ENCODE results near the gene PHLDA2. TPM values are rescaled to one million over a fixed set of nuclear protein-coding genes. Genes with fewer than 3 reads are reported as not detected.

Gene PHLDA2
- total RNA-seq, 1 donor from 2014 or later = 15.5 TPM

DNA sequence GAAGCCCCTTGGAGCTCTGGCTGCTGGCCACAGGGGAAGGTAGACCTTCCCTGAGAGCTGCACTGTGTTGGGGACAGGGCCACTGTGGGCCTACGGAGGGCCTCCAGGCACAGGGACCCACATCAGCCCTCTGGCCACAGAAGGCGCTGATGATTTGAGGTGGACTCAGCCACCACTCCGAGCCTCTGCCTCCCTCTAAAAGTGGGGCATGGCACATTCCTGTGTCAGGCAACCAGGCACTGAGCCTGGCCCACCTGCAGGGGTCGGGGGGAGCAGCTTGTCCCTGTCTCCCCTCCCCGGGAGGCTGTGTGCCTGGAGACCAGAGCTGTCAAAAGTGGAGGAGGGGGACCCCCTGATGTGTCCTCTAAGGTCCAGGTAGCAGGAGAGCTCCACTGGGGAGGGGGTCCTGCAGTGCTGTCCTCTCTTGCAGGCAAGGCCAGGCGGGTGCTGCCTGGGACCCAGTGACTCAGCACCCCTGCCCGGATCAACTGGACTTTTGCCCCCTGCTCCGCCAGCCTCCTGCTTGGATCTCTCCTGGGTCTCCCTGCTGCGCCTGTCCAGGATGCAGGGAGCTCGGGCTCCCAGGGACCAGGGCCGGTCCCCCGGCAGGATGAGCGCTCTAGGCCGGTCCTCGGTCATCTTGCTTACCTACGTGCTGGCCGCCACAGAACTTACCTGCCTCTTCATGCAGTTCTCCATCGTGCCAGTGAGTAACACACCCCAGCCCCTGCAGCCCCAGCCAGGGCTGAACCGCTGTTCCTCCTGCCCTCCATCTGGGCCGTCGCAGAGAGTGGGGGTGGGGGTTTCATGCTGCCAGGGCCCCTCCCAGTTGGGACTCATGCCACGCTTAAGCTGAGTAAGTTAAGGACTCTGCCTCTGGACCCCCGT is 26.2 kb downstream of the PHLDA2 start:
- intact Hi-C loops (cut with DNase I) = no loop called here
- Histone ChIP-seq H3K9me3 (no peaks in the 10 kb centered on the region), H3K4me3 (peak overlapping the region; percentile 66), H3K27me3 (no peaks in the 10 kb centered on the region), H3K36me3 (no peaks in the 10 kb centered on the region), H3K4me1 (peaks cover 41% of the 10 kb centered on the region), H3K27ac (peak overlapping the region; percentile 84)
- no peak for ATAC-seq
- DNase-seq = no peak
- TF ChIP-seq, protein P1, sequence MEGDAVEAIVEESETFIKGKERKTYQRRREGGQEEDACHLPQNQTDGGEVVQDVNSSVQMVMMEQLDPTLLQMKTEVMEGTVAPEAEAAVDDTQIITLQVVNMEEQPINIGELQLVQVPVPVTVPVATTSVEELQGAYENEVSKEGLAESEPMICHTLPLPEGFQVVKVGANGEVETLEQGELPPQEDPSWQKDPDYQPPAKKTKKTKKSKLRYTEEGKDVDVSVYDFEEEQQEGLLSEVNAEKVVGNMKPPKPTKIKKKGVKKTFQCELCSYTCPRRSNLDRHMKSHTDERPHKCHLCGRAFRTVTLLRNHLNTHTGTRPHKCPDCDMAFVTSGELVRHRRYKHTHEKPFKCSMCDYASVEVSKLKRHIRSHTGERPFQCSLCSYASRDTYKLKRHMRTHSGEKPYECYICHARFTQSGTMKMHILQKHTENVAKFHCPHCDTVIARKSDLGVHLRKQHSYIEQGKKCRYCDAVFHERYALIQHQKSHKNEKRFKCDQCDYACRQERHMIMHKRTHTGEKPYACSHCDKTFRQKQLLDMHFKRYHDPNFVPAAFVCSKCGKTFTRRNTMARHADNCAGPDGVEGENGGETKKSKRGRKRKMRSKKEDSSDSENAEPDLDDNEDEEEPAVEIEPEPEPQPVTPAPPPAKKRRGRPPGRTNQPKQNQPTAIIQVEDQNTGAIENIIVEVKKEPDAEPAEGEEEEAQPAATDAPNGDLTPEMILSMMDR (IDR thresholded peaks at IDR 0.05) = no peak

DNA sequence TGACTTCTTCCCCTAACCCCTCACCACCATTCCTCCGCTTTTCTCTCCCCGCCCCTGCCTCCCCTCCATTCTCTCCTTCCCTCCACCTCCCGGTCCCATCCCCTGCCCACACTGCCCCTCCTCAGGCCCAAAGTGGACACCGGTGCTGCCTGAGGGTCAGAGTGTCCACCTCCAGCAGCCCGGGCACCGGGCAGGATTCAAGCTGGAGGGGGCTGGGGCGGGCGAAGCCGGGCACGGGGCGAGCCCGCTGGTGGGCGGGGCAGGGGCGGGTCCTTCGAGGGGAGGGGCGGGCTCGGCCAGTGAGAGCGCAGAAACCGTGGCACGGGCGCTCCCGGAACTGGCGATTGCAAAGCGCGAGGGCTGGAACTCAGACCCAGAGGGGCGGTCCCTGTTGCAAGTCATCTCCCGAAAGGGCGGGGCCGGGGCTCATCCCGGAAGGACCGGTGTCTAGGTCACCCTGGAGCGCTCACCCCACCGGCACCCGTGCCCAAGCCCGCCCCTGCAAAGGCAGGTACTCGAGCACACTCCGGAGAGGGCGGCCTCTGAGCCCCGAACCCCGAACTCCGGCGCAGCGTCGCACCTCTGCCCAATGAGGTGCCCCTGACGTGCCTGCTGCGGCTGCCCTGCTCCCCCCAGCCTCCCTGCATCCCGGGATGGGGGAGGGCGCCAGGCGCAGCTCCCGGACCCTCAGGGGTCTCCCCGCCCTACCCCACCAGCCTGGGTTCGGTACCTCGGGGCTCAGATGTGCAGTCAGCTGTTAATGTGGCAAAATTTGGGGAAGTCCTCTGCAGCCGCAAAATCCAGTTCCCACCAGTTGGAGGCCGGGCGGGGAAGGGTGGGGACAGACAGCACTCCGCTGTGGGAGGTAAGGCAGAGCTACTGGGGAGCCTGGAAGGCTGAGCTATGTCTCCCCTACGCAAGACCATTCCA is 27.1 kb downstream of the PHLDA2 start:
- TF ChIP-seq, protein P1 (IDR thresholded peaks at IDR 0.05) = no peak
- peaks cover 44% of the 10 kb centered on the region for H3K4me1 ChIP-seq
- H3K9me3 ChIP-seq = no peaks in the 10 kb centered on the region
- intact Hi-C loops (cut with DNase I) = no loop called here
- H3K36me3 ChIP-seq = no peaks in the 10 kb centered on the region
- ATAC-seq = peak; percentile 92
- H3K27me3 ChIP-seq = no peaks in the 10 kb centered on the region
- peak overlapping the region; percentile 66 for H3K4me3 ChIP-seq
- peak; percentile 98 for DNase-seq
- H3K27ac ChIP-seq = peak overlapping the region; percentile 84

DNA sequence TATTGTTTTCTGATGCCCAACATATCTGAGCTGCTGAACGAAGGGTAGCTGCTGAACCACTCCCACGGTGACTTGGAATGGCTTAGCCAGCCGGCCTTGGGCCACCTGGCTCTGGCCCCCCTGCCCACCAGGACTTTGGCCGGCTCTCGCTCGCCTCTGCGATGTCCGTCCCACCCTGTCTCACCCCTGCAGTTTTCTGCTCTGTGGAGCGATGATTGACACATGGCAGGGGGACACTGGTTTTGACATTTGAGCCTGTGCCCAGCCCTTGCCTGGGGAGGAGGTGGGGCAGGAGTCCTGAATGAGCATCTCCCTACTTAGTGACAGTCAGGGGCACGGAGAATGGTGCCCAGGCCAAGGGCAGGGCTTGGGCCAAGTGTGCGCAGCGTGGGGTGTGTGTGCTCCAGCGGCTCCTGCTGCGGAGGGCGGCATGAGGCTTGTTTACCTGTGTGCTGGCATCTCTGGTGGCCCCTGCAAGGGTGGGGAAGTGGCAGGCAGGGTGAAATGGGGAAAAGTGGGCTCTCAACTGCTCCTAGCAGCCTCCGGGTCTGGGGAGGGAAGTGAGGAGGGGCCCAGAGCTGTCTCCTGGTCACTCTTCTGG is 27.9 kb downstream of the PHLDA2 start:
- no peaks in the 10 kb centered on the region for H3K27me3 ChIP-seq
- TF ChIP-seq, protein P1 (IDR thresholded peaks at IDR 0.05) = no peak
- ATAC-seq = no peak
- peak overlapping the region; percentile 84 for H3K27ac ChIP-seq
- intact Hi-C loops (cut with DNase I) = no loop called here
- no peak for DNase-seq
- no peaks in the 10 kb centered on the region for H3K36me3 ChIP-seq
- peak overlapping the region; percentile 66 for H3K4me3 ChIP-seq
- H3K9me3 ChIP-seq = no peaks in the 10 kb centered on the region
- H3K4me1 ChIP-seq = peaks cover 44% of the 10 kb centered on the region

DNA sequence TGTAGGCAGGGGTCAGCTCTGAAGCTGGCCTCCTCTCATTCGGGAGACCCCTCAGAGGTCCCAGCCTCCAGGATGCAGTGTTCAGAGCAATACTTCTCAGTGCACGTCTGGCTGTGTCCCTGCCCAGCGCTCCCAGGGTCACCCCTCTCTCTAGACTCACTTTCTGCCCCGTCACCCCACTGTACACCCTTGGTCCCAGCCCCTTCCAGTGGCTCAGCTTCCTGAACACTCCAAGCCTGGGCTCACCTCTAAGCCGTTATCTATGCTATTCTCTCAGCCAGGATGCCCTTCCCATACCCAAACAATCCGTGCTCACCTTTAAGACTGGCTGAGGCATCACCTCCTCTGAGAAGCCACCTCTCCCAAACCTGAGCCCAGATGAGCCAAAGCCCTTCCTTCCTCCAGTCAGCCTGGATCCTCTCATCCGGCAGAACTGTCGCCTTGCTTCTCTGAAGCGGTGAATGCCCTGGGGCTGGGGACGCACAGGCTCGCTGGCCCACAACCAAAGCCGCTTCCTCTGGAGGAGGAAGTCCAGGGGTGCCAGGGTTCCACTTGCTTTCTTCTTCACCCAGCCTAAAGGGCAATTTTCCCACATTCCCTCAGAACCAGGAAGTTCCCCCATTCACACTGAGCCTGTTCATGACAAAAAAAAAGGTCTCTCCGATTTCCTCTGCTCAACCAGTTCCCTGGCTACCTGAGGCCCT is 30.0 kb downstream of the PHLDA2 start:
- no peaks in the 10 kb centered on the region for H3K27me3 ChIP-seq
- H3K4me3 ChIP-seq = peak overlapping the region; percentile 1
- intact Hi-C loops (cut with DNase I) = no loop called here
- H3K36me3 ChIP-seq = no peaks in the 10 kb centered on the region
- peaks cover 44% of the 10 kb centered on the region for H3K4me1 ChIP-seq
- H3K9me3 ChIP-seq = no peaks in the 10 kb centered on the region
- ATAC-seq (no peak), DNase-seq (no peak)
- TF ChIP-seq, protein P1 (IDR thresholded peaks at IDR 0.05) = no peak
- peak overlapping the region; percentile 73 for H3K27ac ChIP-seq

Measured in upper lobe of right lung (tissue), 1 donor.